Mucosa of gallbladder (tissue), 1 donor: ENCODE measurements around the gene CDK14. TPM values are rescaled to one million over a fixed set of nuclear protein-coding genes. Genes with fewer than 3 reads are reported as not detected.

Experiments
- DNase-seq: peaks from one replicate; pipeline ENCODE4 v3.0.0-alpha.2; 2020; ENCODE audit warnings: low spot score
- total RNA-seq: library from RNA; stranded (reverse); gene quantifications from one replicate; pipeline ENCODE4 v1.2.1, GENCODE V29; 2021
- donor health status: DM: no; HTN: no; CAD: no.

The CDK14 gene
- total RNA-seq, 1 donor from 2014 or later: 70.3 TPM

DNA sequence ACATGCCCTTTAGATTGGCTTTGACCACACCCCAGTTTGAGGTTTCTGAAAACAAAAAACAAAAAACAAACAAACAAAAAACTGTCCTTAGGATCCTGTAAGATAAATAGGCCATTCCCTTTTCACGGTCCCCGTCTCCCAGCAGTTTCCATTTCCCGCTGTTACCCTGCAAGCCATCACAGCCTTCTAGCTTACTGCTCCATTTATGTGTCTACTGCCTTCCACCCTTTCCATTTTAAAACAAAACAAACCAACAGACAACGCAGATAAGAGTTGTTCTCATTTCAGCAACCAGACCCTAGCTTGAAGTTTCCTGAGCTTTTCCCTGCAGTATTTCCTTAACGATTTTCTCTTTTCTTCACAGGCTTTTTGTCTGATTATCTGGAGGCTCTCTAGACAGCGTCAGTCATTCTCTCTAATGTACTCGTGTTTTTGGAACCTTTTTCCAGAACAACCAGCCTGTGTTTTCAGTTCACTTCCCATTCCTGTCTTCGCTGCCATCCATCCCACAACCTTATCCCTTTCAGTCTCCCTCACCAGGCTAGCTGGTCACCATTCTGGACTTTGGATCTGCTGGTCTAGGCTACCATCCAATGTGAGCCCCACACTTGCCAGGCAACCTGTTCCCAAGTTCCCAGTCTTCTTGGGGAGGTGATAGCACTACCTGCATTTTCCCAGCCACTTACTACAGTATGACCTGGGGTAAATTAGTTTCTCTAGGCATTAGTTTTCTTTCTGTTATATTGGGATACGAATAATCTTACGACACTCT is 350.8 kb downstream of the CDK14 start:
- DNase-seq: no peak

GRCh38 chr7:90948085-90948484 is 352.0 kb downstream of the CDK14 start:
- DNase-seq: no peak

- DNase-seq: no peak
Observed at GRCh38 chr7:90951229-90951628, 355.1 kb downstream of the CDK14 start.

- DNase-seq: no peak
Observed at GRCh38 chr7:90951986-90952954, 356.1 kb downstream of the CDK14 start.

- DNase-seq: no peak
Observed at GRCh38 chr7:90955641-90956207, 359.6 kb downstream of the CDK14 start.

DNA sequence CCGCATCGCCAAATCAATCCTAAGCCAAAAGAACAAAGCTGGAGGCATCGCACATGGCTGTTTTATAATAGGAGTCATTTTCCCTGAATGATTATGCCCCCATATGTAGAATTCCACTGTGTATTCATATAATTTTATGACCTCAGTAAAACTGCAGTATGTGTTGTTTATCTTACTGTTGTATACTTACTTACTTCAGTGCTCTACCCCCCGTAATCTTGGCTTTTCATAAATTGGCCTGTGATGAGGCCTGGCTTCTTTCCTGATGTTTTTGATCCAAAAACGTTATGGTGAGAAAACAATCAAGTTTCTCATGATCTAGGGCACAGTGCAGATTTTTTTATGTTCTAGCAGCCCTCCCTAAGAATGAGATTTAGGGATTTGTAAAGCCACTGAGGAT is 361.8 kb downstream of the CDK14 start:
- DNase-seq: no peak

GRCh38 chr7:90958647-90959046 is 362.5 kb downstream of the CDK14 start:
- DNase-seq: no peak

GRCh38 chr7:90961037-90961725 is 365.1 kb downstream of the CDK14 start:
- DNase-seq: no peak

GRCh38 chr7:90965211-90965610 is 369.1 kb downstream of the CDK14 start:
- DNase-seq: no peak

GRCh38 chr7:90966346-90966745 is 370.2 kb downstream of the CDK14 start:
- no peak for DNase-seq

DNA sequence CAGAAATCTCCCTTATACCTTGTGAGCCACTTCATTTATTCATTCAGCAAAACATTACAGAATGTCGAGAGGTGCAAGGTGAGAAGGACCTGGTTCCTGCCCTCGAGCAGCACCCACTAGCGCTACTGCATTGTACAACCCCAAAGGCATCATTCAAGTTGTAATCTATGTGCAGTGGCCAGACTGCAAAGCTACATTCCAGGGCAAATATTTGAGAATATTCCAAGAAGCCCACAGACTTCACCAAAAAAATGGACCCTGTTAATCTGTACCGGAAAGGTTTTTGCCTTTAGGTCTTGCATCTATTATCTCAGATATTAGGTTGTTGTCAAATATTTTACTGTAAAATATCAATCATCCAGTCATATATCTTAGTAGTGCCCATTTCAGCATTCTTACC is 372.8 kb downstream of the CDK14 start:
- DNase-seq: no peak

DNA sequence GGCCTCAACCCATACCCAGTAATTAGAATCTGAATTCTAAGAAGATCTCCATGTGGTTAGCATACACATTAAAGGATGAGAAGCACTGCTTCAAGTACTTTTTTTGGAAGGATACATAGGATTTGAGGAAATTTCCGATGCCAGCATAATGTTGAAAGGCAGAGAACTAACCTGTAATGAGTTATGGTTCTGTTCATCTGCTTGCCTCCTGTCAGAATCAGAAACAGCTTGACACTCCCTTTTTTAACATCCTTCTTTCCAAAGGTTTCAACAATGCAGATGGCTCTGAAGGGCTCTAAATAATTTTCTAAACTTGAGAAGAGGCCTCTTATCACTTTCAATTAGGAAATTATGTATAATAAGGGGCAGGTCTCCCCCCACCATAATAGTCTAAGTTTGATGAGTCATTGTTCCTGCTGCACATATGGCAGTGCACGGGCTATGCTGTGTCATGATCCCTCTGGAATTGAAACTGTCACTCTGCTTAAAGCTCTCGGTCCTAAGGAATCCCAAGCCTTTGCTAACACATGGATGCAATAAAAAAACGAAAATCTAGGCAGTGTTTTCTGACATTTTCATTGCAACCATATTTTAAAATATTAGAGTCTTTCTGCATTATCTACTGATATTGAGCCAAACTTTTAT is 376.9 kb downstream of the CDK14 start:
- no peak for DNase-seq

DNA sequence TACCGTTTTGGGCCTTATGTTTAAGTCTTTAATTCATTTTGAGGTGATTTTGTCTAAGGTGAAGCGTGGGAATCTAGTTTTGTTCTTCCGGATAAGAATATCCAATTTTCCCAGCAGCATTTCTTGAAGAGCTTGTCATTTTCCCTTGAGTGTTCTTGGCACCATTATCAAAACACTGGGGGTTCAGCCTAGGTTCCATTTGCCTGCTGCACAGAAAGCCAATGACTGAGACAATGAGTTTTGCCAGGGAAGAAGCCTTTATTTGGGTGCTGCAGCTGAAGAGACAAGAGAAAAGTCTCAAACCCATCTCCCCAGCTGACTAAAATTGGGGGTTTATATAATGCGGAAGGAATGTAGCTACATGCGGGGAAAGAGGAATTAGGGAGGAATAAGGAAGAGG is 380.9 kb downstream of the CDK14 start:
- DNase-seq: no peak

- DNase-seq: no peak
Observed at GRCh38 chr7:90980545-90980944, 384.4 kb downstream of the CDK14 start.

DNA sequence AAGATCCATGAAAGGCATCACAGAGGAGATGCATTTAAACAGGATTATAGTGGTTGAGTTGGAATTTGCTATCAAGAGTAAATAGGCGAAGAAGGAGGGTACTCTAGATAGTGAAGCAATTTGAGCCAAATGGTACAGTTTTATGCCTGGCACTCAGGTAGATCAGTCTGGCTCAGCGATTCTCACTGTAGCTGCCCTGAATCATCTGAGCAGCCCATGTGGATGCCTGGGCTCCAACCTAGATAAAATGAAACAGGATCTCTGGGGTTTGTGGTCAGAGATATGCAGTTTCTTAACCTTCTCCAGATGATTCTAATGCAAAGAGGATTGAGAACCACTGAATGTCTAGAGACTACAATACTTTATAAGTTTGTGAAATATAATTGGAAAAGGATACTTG is 386.1 kb downstream of the CDK14 start:
- DNase-seq: no peak

DNA sequence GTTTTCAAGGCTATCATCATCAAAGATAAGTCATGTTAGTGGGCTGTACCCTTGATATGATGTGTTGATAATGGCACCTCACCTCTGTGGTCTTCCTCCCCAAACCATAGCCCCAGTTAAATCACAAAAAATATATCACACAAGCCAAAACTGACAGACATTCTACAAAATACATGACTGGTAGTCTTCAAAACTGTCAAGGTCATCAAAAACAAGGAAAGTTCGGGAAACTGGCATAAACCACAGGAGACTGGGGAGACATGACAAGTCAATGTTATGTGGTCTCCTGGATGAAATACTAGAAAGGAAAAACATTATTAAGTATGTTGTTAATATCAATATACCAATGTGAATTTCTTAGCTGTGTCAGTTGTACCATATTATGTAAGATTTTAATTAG is 388.6 kb downstream of the CDK14 start:
- no peak for DNase-seq

DNA sequence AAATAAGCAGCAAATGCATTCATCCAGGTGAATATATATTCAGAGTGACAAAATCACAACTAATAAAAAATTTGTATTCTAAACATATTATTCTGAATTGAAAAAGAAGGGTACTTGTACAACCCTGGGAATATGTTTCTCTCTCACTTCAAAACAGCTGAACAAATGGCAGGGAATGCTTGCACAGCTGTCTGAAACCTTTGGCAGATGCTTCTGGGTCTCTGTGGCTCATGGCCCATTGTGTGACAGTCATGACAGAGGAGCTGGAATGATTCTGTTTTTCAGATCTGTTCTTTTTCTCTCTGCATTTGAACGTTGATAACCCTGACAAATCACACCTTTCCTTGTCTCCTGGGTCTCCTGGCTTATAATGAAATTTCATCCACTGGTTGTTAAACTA is 392.4 kb downstream of the CDK14 start:
- DNase-seq: no peak

DNA sequence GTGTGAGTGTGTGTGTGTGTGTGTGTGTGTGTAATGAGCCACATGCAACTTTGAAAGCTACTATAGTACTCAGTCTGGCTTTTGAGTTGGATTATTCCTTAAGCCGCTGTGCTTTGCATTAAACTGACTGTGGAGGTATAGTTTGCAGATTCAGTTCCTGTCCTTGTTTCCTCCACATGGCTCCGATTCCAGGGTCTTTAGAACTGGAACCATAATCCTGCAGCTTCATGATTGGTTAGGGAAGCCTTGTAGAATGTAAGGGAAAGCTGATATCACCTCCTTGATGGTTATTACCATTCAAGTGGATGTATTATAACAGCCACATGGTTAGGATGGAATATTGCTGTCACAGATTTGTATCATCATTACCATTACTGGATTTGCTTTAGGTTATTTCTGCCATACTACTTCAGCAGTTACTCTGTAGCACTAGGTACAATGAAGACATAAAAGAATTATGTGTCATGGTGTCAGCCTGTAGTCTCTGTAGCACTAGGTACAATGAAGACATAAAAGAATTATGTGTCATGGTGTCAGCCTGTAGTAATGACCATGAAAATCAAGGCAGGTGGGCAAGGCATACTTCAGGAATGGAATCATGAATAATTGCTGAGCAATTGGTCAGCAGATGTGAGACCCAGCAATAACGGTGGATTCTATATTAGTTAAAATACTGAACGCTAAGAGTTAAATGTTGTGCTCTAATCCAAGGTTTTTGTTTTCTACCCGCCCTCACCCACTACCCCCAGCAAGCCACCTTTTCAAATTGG is 393.1 kb downstream of the CDK14 start:
- no peak for DNase-seq

DNA sequence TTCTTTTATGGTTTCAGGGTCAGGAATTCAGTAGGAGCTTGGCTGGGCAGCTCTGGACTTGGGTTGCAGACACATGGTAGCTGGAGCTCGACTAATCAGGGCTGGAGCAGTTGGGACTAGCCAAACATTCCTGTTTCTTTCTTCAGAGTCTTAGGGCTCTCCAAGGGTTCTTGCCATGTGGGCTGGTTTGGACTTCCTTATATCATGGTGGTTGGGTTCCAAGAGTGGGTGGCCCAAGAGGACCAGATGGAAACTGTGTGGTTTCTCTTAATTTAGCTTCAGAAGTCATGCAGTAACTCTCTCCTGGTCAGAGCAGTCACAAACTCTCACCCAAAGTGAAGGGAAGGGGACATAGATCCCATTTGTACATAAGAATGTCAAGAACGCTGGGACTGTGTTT is 398.0 kb downstream of the CDK14 start:
- no peak for DNase-seq

- no peak for DNase-seq
Observed at GRCh38 chr7:90994601-90995000, 398.5 kb downstream of the CDK14 start.

GRCh38 chr7:90995996-90996395 is 399.9 kb downstream of the CDK14 start:
- no peak for DNase-seq
